H1 (cell line): Measurements from ENCODE around the gene CYP26C1. TPM values are rescaled to one million over a fixed set of nuclear protein-coding genes. Genes with fewer than 3 reads are reported as not detected.

Experiments
- CTCF ChIA-PET: fragments of 300-600 bp; sonication (Branson Sonifier 250); formaldehyde crosslinking; loops from one replicate; lab custom pipeline; 2021; ENCODE audit not compliant: partially characterized antibody; lab: Charles Lee
- POLR2A ChIA-PET: fragments of 300-600 bp; sonication (Branson Sonifier 250); formaldehyde crosslinking; loops from one replicate; lab custom pipeline; 2021; ENCODE audit warnings: inconsistent platforms; ENCODE audit not compliant: partially characterized antibody; lab: Charles Lee
- DNase-seq, 2 experiments: peaks; one replicate each; pipeline versions ENCODE4 v3.0.0 to v3.0.0-alpha.2; 2010 to 2022; ENCODE audit warnings: low spot score in 2 of 2, low read depth in 1 of 2, mixed read lengths in 1 of 2
- FAIRE-seq: peaks from 2 replicates; lab custom pipeline; 2011; peaks lifted over from hg19 to GRCh38; lab: Jason Lieb, UNC
- H2AFZ ChIP-seq: 2 replicates; pipeline ENCODE4 v1.8.1; 2012; ENCODE audit warnings: low read length, inconsistent platforms
- H2AK5ac ChIP-seq: 2 replicates; pipeline ENCODE4 v1.6.1; 2013; ENCODE audit warnings: low read depth, low read length
- H2BK120ac ChIP-seq: replicated peaks from 2 replicates; pipeline ENCODE3; 2013; ENCODE audit warnings: low read depth, low read length, inconsistent platforms
- H2BK12ac ChIP-seq: 2 replicates; pipeline ENCODE4 v1.6.1; 2013; ENCODE audit warnings: low read depth, low read length
- H2BK15ac ChIP-seq: 2 replicates; pipeline ENCODE4 v1.6.1; 2013; ENCODE audit warnings: low read length
- H2BK20ac ChIP-seq: 2 replicates; pipeline ENCODE4 v1.6.1; 2013; ENCODE audit warnings: low read length
- H2BK5ac ChIP-seq: 2 replicates; pipeline ENCODE4 v1.6.1; 2013; ENCODE audit warnings: low read depth, low read length
- H3K14ac ChIP-seq: 2 replicates; pipeline ENCODE4 v1.6.1; 2013; ENCODE audit warnings: inconsistent platforms; ENCODE audit not compliant: insufficient read length
- H3K18ac ChIP-seq: 2 replicates; pipeline ENCODE4 v1.6.1; 2013; ENCODE audit warnings: low read length; ENCODE audit errors: extremely low read depth
- H3K23ac ChIP-seq: 2 replicates; pipeline ENCODE4 v1.6.1; 2013; ENCODE audit warnings: inconsistent platforms; ENCODE audit not compliant: insufficient read length
- H3K23me2 ChIP-seq: 2 replicates; pipeline ENCODE4 v1.6.1; 2013; ENCODE audit warnings: low read depth, low read length
- H3K27ac ChIP-seq: 2 replicates; pipeline ENCODE4 v1.6.1; 2011; ENCODE audit warnings: low read depth, low read length, inconsistent platforms
- H3K27me3 ChIP-seq, 4 experiments: replicated peaks in 1 of 4; 1 replicate in 1 of 4; 2 replicates in 3 of 4; pipeline versions ENCODE4 v1.6.1 to v1.8.1; 2011 to 2013; ENCODE audit warnings: low read length in 3 of 4, mild to moderate bottlenecking in 3 of 4, inconsistent platforms in 2 of 4, mixed read lengths in 2 of 4, moderate library complexity in 1 of 4; ENCODE audit not compliant: control insufficient read depth in 3 of 4, insufficient read depth in 3 of 4; ENCODE audit errors: extremely low read depth in 1 of 4
- H3K36me3 ChIP-seq, 4 experiments: 2 replicates each; pipeline versions ENCODE4 v1.6.1 to v1.8.1; 2011 to 2013; ENCODE audit warnings: mild to moderate bottlenecking in 4 of 4, low read length in 3 of 4, moderate library complexity in 2 of 4, control low read depth in 1 of 4, inconsistent platforms in 1 of 4; ENCODE audit not compliant: insufficient read depth in 4 of 4, control insufficient read depth in 2 of 4
- H3K4ac ChIP-seq: replicated peaks from 2 replicates; pipeline ENCODE3; 2013; ENCODE audit warnings: low read length, low read depth, mixed read lengths, inconsistent platforms; ENCODE audit not compliant: insufficient read length
- H3K4me1 ChIP-seq, 4 experiments: replicated peaks in 1 of 4; 1 replicate in 1 of 4; 2 replicates in 3 of 4; pipeline versions ENCODE4 v1.6.1 to v1.8.1; 2011 to 2013; ENCODE audit warnings: low read length in 3 of 4, inconsistent platforms in 2 of 4, mixed read lengths in 1 of 4; ENCODE audit not compliant: insufficient read depth in 4 of 4, control insufficient read depth in 3 of 4
- H3K4me2 ChIP-seq, 2 experiments: 2 replicates each; pipeline versions ENCODE4 v1.6.1 to v1.8.1; 2011 to 2013; ENCODE audit warnings: low read depth in 2 of 2, low read length in 2 of 2, control low read depth in 1 of 2, inconsistent platforms in 1 of 2, mild to moderate bottlenecking in 1 of 2; ENCODE audit not compliant: insufficient read depth in 1 of 2
- H3K4me3 ChIP-seq, 4 experiments: fragments of 200-600, 300-600 bp in 1 of 4; sonication (generic), shearing (Covaris generic), sonication (Bioruptor Twin) in 1 of 4; 2 replicates each; pipeline versions ENCODE4 v1.5.1 to v1.8.1; 2011 to 2016; ENCODE audit warnings: low read length in 4 of 4, low read depth in 3 of 4, control low read depth in 2 of 4, inconsistent platforms in 2 of 4, mild to moderate bottlenecking in 2 of 4, mixed read lengths in 1 of 4, moderate library complexity in 1 of 4; ENCODE audit not compliant: insufficient read depth in 2 of 4; ENCODE audit errors: extremely low read depth in 1 of 4
- H3K56ac ChIP-seq: replicated peaks from 2 replicates; pipeline ENCODE3; 2013; ENCODE audit warnings: low read depth, mild to moderate bottlenecking, mixed read lengths, low read length, inconsistent platforms; ENCODE audit not compliant: insufficient read length
- H3K79me1 ChIP-seq: 2 replicates; pipeline ENCODE4 v1.6.1; 2013; ENCODE audit warnings: low read depth, low read length, control low read depth
- H3K79me2 ChIP-seq, 2 experiments: 2 replicates each; pipeline versions ENCODE4 v1.6.1 to v1.8.1; 2012 to 2013; ENCODE audit warnings: low read length in 2 of 2, mild to moderate bottlenecking in 2 of 2, inconsistent platforms in 1 of 2; ENCODE audit not compliant: insufficient read depth in 2 of 2, control insufficient read depth in 1 of 2
- H3K9ac ChIP-seq, 4 experiments: replicated peaks in 1 of 4; 1 replicate in 1 of 4; 2 replicates in 3 of 4; pipeline versions ENCODE4 v1.6.1 to v1.8.1; 2011 to 2013; ENCODE audit warnings: low read depth in 3 of 4, low read length in 3 of 4, control low read depth in 2 of 4, mild to moderate bottlenecking in 2 of 4, moderate library complexity in 2 of 4, inconsistent platforms in 1 of 4; ENCODE audit errors: extremely low read depth in 1 of 4
- H3K9me3 ChIP-seq, 2 experiments: 2 replicates each; pipeline versions ENCODE4 v1.6.1 to v1.8.1; 2012 to 2013; ENCODE audit warnings: mild to moderate bottlenecking in 2 of 2, moderate library complexity in 2 of 2, control low read depth in 1 of 2, inconsistent platforms in 1 of 2, low read depth in 1 of 2, low read length in 1 of 2, mixed read lengths in 1 of 2; ENCODE audit not compliant: insufficient read depth in 2 of 2
- H4K20me1 ChIP-seq, 2 experiments: replicated peaks in 1 of 2; 2 replicates each; pipeline versions ENCODE3 to v1.8.1; 2011 to 2013; ENCODE audit warnings: inconsistent platforms in 2 of 2, low read length in 2 of 2, mild to moderate bottlenecking in 1 of 2; ENCODE audit not compliant: insufficient read depth in 2 of 2, control insufficient read depth in 1 of 2
- H4K5ac ChIP-seq: 2 replicates; pipeline ENCODE4 v1.6.1; 2013; ENCODE audit warnings: low read length, low read depth, mixed read lengths, inconsistent platforms; ENCODE audit not compliant: insufficient read length
- H4K8ac ChIP-seq: 2 replicates; pipeline ENCODE4 v1.8.0; 2013; ENCODE audit warnings: mild to moderate bottlenecking, moderate library complexity, low read length, inconsistent platforms; ENCODE audit not compliant: insufficient read depth; ENCODE audit errors: extremely low read depth
- H4K91ac ChIP-seq: replicated peaks from 2 replicates; pipeline ENCODE3; 2013; ENCODE audit warnings: low read length, mixed read lengths, inconsistent platforms; ENCODE audit not compliant: insufficient read length
- EZH2 ChIP-seq: fragments of 200-600 bp; sonication (generic); IDR thresholded peaks from 2 replicates; pipeline ENCODE4 v1.7.1; 2012; ENCODE audit warnings: low read depth, mild to moderate bottlenecking, moderate library complexity, low read length, inconsistent platforms; ENCODE audit not compliant: severe bottlenecking
- WGBS, 2 experiments: shearing (Covaris generic) in 1 of 2; methylation state at CpG; one replicate each; pipeline versions ENCODE4 v1.1.6 to v1.1.7; 2013 to 2015; ENCODE audit warnings: low lambda C conversion rate in 2 of 2, mixed read lengths in 2 of 2, inconsistent platforms in 1 of 2, low coverage in 1 of 2, missing lambda C conversion rate in 1 of 2; ENCODE audit not compliant: insufficient replicate concordance in 2 of 2, insufficient coverage in 1 of 2, insufficient read length in 1 of 2; ENCODE audit errors: extremely low coverage in 1 of 2, missing lambda C conversion rate in 1 of 2; 5-methylcytosine and 5-hydroxymethylcytosine counted together
- polyA plus RNA-seq, 7 experiments: library from polyadenylated mRNA; depleted of rRNA in 3 of 7; stranded (reverse) in 5 of 7; unstranded in 2 of 7; fragments of >200 nt in 5 of 7; fragments of 200-250 nt in 2 of 7; gene quantifications; 1 replicate in 5 of 7; 2 replicates in 1 of 7; 4 replicates in 1 of 7; pipeline versions ENCODE4 v1.2.1 to v1.2.3, GENCODE V29; 2011 to 2013; ENCODE audit warnings: missing spikeins in 2 of 7, mixed read lengths in 2 of 7
- total RNA-seq: library from RNA; stranded (reverse); fragmentation: NEBNext Ultra II Directional; extraction: Animal tissue kit (Norgen Biotek cat#: 25700); gene quantifications from 2 replicates; pipeline ENCODE4 v1.2.1, GENCODE V29; 2021
- TF ChIP-seq, protein P1 (sequence below): IDR thresholded peaks from 2 replicates; pipeline ENCODE4 v1.6.1; 2012; ENCODE audit warnings: inconsistent platforms

The CYP26C1 gene
- total and polyA plus RNA-seq, 2 of the 8 experiments (the other 6 are each of a cell fraction or from before 2014, with no cell fraction given) = 0.12 to 0.28 TPM

DNA sequence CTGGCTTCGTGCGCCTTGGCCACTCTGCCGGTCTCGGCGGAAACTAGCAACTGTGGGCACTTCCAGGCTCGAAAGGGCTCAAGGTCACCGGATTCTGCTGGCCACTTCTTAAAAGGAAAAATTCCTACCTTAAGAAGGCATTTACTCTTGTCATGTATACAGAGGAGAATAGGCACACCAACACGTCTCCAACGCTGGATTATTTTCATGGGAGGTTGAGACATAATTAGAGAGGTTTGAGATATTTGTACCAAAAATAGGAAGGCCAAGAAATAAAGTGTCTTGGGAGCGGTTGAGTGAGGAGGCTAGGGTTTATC lies 8.6 kb downstream of the CYP26C1 start:
- no peak overlapping the region for H2BK12ac ChIP-seq
- no peak overlapping the region for H2AK5ac ChIP-seq
- no peak overlapping the region for H3K18ac ChIP-seq
- no peak overlapping the region for H3K4ac ChIP-seq
- H3K4me3 ChIP-seq = peak overlapping the region in 2 of 4 experiments; percentile 32 to 52; a peak in 2 of 8 replicates
- no peak overlapping the region for H3K23ac ChIP-seq
- H3K56ac ChIP-seq = no peak overlapping the region
- no peaks in the 10 kb centered on the region for H3K79me2 ChIP-seq
- TF ChIP-seq, protein P1, sequence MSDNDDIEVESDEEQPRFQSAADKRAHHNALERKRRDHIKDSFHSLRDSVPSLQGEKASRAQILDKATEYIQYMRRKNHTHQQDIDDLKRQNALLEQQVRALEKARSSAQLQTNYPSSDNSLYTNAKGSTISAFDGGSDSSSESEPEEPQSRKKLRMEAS = no peak
- peak; percentile 1 for TF ChIP-seq EZH2
- ChIA-PET POLR2A (no interaction called here), CTCF (interaction anchor here (0.8 to 14.8 kb wide), 10 partner anchors 6 to 330 kb away, joined by 3 to 147 read pairs (median 8); partner anchors contain the start of gene CYP26C1)
- peaks cover 92 to 100% (median 99%) of the 10 kb centered on the region in 4 experiments for H3K27me3 ChIP-seq
- no peak overlapping the region for H3K14ac ChIP-seq
- H3K4me2 ChIP-seq = peak overlapping the region; percentile 84 to 88; a peak in 3 of 4 replicates
- FAIRE-seq = no peak
- H2AFZ ChIP-seq = no peak overlapping the region
- no peak overlapping the region for H2BK120ac ChIP-seq
- no peaks in the 10 kb centered on the region for H3K79me1 ChIP-seq
- peaks cover 16% of the 10 kb centered on the region; the same call in 1 of the 2 replicates for H3K23me2 ChIP-seq
- peaks cover 9 to 32% of the 10 kb centered on the region in 2 experiments for H4K20me1 ChIP-seq
- no peak overlapping the region for H2BK15ac ChIP-seq
- no peak for DNase-seq
- 26% methylated on average over 10 of the region's 10 CpGs; no CpG with 5 or more reads in 1 of the 2 experiments for WGBS, 2 experiments
- no peak overlapping the region for H3K27ac ChIP-seq
- no peak overlapping the region for H4K8ac ChIP-seq
- H3K9ac ChIP-seq = no peak overlapping the region
- no peak overlapping the region for H4K91ac ChIP-seq
- peaks cover 0 to 33% (median 24%) of the 10 kb centered on the region in 4 experiments; a peak in 6 of 7 replicates for H3K4me1 ChIP-seq
- H4K5ac ChIP-seq = no peak overlapping the region
- H3K36me3 ChIP-seq = peaks cover 0 to 6% (median 1%) of the 10 kb centered on the region in 4 experiments; a peak in 1 of 8 replicates
- H2BK5ac ChIP-seq = no peak overlapping the region
- no peaks in the 10 kb centered on the region for H3K9me3 ChIP-seq
- H2BK20ac ChIP-seq = no peak overlapping the region
